ENCODE measurements around the gene SUGT1.
A peak's percentile ranks its signal among the peaks of the same experiment; 100 is the strongest.
"Not testable (repeated sequence)": the region's sequence is repeated elsewhere in the genome, so short reads cannot be mapped to it uniquely, and the experiment has no call there.

The SUGT1 gene

DNA sequence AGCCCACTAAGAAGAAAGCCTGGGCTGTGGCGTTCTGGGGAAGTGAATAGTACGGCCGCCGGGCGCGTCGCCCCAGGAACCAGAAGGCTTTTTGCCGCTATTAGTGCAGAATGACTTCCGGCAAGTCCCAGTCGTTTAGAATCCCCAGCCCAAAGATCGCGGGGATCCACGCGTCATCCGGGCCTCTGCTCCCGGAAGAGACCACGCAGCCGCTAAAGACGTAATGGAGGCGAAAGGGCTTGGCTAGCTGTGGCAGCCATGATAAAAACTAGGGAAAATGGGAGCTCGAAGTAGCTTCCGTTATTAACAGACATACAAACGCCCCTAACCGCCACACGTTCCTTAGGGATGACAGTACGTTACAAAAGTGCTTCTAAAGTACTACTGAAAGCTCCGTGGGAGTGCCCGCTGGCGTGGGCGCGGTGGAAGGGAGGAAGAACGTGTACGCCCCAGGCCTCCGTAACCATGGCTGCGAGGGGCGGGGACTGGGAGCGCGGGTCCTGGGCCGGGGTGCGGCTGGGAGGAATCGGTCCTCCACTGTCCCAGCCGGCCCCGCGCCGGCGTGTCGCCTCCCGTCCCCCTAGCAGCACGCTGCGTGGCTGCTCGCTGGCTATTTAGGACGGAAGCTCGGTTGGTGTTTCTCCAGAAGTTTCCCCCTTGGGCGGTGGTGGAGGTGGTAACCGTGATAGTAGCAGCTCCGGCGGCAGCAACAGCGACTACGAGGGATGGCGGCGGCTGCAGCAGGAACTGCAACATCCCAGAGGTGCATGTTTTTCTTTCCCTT lies at the start of gene SUGT1 (continued):
- TF ChIP-seq GLIS1 (tag by site-specific recombination; IDR thresholded peaks at IDR 0.05) (0 out of 2 replicates have a peak, but pooled peaks have one; percentile 11), ELK4 (IDR thresholded peaks at IDR 0.05; ENCODE audit: borderline replicate concordance, low read depth, low read length) (no peak), ZNF280D (tag by site-specific recombination; IDR thresholded peaks at IDR 0.05) (0 out of 2 replicates have a peak, but pooled peaks have one; percentile 58), ZNF670 (tag by site-specific recombination; IDR thresholded peaks at IDR 0.05; ENCODE audit: low read depth) (no peak), ZNF585B (tag by site-specific recombination; IDR thresholded peaks at IDR 0.05) (no peak), ZNF302 (tag by site-specific recombination; IDR thresholded peaks at IDR 0.05; ENCODE audit: low read depth) (no peak), SCRT1 (tag by site-specific recombination; IDR thresholded peaks at IDR 0.05; ENCODE audit: borderline replicate concordance) (no peak), KLF16 (tag by site-specific recombination; IDR thresholded peaks at IDR 0.05) (0 out of 2 replicates have a peak, but pooled peaks have one; percentile 13), ZNF157 (tag by site-specific recombination; IDR thresholded peaks at IDR 0.05) (no peak), ZNF24 (tag by site-specific recombination; IDR thresholded peaks at IDR 0.05) (peak; percentile 25; the same call in 1 of the 2 replicates), ZNF19 (tag by site-specific recombination; IDR thresholded peaks at IDR 0.05; ENCODE audit: low read depth) (no peak), ZNF701 (tag by site-specific recombination; IDR thresholded peaks at IDR 0.05) (no peak), ZSCAN5A (tag by site-specific recombination; IDR thresholded peaks at IDR 0.05) (peak; percentile 49; the same call in 1 of the 2 replicates), ZBTB11 (tag by site-specific recombination; conservative IDR thresholded peaks at IDR 0.05; ENCODE audit: low read depth) (peak; percentile 98), ZNF660 (tag by site-specific recombination; IDR thresholded peaks at IDR 0.05) (peak; percentile 95), OSR2 (tag by site-specific recombination; IDR thresholded peaks at IDR 0.05) (peak; percentile 67; the same call in 1 of the 2 replicates), ZNF248 (tag by site-specific recombination; IDR thresholded peaks at IDR 0.05) (no peak), RBAK (tag by site-specific recombination; IDR thresholded peaks at IDR 0.05) (no peak)
- TF ChIP-seq, protein P1, sequence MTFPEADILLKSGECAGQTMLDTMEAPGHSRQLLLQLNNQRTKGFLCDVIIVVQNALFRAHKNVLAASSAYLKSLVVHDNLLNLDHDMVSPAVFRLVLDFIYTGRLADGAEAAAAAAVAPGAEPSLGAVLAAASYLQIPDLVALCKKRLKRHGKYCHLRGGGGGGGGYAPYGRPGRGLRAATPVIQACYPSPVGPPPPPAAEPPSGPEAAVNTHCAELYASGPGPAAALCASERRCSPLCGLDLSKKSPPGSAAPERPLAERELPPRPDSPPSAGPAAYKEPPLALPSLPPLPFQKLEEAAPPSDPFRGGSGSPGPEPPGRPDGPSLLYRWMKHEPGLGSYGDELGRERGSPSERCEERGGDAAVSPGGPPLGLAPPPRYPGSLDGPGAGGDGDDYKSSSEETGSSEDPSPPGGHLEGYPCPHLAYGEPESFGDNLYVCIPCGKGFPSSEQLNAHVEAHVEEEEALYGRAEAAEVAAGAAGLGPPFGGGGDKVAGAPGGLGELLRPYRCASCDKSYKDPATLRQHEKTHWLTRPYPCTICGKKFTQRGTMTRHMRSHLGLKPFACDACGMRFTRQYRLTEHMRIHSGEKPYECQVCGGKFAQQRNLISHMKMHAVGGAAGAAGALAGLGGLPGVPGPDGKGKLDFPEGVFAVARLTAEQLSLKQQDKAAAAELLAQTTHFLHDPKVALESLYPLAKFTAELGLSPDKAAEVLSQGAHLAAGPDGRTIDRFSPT (tag by site-specific recombination; IDR thresholded peaks at IDR 0.05), result peak; percentile 74; the same call in 1 of the 2 replicates
- TF ChIP-seq, protein P2, sequence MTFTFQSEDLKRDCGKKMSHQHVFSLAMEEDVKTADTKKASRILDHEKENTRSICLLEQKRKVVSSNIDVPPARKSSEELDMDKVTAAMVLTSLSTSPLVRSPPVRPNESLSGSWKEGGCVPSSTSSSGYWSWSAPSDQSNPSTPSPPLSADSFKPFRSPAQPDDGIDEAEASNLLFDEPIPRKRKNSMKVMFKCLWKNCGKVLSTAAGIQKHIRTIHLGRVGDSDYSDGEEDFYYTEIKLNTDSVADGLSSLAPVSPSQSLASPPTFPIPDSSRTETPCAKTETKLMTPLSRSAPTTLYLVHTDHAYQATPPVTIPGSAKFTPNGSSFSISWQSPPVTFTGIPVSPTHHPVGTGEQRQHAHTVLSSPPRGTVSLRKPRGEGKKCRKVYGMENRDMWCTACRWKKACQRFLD (tag by site-specific recombination; IDR thresholded peaks at IDR 0.05), result no peak

GRCh38 chr13:52603316-52603715 lies 49.3 kb upstream of the SUGT1 start:
- H3K27ac ChIP-seq (ENCODE audit: extremely low read depth, low read depth, low read length); H3K4me1 ChIP-seq (ENCODE audit: control insufficient read depth, insufficient read depth, low read length); CTCF ChIA-PET; H3K36me3 ChIP-seq (ENCODE audit: control insufficient read depth in 2 of 2, insufficient read depth in 1 of 2, low read length in 2 of 2); H3K4me3 ChIP-seq (ENCODE audit: low read depth, low read length); POLR2A ChIA-PET; H3K9me3 ChIP-seq (ENCODE audit: control insufficient read depth, insufficient read depth, low read depth, low read length): not testable (repeated sequence)

DNA sequence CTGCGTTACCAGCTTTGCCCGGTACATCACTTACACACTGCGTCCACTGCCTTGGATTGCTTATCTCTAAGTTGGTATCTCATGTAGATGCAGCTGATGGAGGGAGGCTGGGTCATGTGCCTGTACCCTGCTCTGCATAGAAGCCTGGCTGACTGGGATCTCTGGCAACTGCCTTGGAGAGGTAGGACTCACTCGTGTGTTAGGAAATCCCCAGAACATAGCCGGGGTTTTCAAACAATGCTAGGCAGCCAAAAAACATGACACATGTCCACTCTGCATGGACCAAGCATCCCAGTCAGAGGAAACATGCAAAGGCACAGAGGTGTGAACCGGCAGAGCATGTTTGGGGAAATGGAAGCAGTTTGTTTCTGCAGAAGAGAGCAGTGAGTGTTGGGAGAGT lies 46.5 kb upstream of the SUGT1 start:
- CTCF ChIA-PET; H3K4me3 ChIP-seq (ENCODE audit: low read depth, low read length); H3K36me3 ChIP-seq (ENCODE audit: control insufficient read depth in 2 of 2, insufficient read depth in 1 of 2, low read length in 2 of 2); H3K27ac ChIP-seq (ENCODE audit: extremely low read depth, low read depth, low read length); H3K9me3 ChIP-seq (ENCODE audit: control insufficient read depth, insufficient read depth, low read depth, low read length); H3K4me1 ChIP-seq (ENCODE audit: control insufficient read depth, insufficient read depth, low read length); POLR2A ChIA-PET: not testable (repeated sequence)

Measured in HEK293 (cell line).